Stromal cell of bone marrow (primary cell): ENCODE measurements around the gene IL18R1.

Experiments used
- DNase-seq: peaks from one replicate; pipeline ENCODE4 v3.0.0-alpha.2; 2012; ENCODE audit warnings: low read depth

The IL18R1 gene

DNA sequence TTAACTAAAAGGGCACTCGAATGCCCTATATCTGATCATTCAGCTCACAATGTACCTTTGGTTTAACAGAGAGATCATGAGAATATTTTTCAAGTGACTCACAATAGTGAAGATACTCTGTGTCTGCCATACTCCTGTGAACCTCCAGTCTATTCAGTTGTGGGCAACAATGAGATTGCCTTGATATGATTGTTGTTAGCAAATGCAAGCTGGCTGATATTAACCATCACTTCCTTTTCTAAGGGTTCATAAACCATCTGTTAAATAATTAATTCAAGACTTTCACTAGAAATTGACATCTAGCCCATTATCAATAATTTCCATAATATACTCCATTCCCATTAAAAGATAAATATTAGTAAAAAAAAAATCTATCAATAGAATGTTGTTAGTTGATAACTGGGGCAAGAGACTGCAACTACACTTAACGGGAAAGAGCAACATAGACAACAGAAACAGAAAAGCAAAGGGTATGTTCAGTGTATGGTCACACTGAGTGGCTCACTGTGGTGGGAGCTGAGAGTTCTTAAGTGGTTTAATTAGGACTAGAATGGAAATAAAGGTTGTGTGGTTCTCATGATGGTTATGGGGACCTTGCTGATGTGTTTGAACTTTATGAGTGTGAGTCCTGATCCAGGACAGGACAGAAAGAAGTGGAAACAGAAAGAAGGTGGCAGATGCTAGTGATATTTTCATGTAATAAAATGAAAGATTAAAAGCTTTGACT lies 79.2 kb downstream of the IL18R1 start:
- DNase-seq: no peak

DNA sequence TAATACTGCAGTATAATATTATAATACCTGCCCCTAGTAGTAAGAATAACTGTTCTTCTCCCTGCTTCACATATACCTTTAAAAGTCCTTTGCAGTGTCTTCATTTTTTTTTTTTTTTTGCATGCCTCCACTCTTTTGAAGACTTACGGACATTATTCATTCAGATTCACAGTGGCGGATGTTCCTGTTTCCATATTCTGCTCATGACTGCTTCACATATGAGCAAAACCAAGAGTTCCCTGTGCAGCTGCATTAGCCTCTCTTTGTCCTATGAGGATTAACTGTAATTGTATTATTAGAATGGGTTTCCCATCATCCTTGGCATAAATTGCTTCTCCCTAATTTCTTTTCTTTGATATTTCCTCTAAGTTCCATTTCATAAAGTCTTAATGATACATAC lies 80.1 kb downstream of the IL18R1 start:
- DNase-seq: no peak

DNA sequence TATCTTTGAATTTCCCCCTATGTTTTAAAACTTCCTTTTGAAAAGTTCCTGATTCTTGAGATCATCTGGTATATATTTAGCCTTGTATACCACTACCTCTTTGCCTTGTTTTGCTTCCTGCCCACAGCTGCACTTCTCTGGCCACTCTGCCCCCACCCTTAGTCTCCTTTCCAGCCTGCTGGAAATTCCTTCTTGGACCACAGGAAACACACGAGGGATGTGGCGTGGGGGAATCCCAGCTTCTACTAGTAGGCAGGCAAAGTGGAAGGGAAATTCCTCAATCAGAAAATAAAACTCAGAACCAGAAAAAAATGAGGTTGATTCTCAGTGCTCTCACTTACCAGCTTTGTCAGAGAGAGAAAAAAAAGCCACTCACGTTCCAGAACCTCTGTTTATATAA lies 80.7 kb downstream of the IL18R1 start:
- no peak for DNase-seq

DNA sequence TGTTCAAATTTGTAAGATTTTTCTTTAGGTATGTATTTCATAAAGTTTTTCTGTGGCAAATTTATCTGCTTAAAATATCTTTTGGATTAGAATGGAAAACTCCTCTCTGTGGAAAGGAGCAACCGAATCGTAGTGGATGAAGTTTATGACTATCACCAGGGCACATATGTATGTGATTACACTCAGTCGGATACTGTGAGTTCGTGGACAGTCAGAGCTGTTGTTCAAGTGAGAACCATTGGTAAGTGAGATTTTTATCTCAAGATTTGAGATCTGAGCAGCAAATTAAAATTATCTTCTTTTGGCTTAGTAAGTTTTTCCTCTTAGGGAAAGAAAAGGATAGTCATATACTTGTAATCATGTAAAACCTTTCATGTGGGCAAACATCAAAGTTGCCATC lies 81.5 kb downstream of the IL18R1 start:
- no peak for DNase-seq

DNA sequence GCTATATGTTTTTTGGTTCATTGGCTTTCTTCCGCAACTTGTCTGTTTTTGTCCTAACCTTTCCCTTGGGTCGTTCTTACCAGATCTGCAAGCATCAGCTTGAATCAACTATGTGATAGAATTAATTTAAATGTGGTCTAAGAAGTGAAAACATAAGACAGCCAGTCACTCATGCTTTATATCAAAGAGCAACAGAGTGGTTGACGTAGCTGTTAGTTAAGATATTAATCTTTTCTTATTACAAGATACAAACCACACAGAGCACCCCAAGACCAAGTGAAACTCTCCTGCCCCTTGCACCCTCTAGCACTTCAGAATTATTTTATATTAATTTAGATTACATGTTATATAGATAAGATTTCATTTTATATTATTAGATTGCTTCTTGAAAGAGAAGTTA lies 82.5 kb downstream of the IL18R1 start:
- DNase-seq: no peak

DNA sequence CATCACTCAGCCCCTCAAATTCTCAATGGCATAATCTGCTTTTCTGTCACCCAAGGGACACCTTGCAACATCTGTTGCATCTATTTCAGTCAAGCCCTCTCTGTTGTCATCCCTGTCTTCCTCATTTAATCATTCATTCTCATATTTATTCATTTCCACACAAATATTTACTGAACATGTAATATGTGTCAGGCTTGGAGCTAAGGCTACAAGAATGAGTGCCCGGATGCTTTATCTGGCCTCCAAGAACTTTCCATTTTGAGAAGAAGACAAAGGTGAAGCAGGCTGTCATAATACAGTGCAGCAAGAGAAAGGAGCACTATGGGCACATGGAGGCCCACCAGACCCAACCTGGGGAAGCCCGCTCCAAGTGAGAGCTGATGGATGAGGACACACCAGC lies 83.0 kb downstream of the IL18R1 start:
- DNase-seq: no peak

DNA sequence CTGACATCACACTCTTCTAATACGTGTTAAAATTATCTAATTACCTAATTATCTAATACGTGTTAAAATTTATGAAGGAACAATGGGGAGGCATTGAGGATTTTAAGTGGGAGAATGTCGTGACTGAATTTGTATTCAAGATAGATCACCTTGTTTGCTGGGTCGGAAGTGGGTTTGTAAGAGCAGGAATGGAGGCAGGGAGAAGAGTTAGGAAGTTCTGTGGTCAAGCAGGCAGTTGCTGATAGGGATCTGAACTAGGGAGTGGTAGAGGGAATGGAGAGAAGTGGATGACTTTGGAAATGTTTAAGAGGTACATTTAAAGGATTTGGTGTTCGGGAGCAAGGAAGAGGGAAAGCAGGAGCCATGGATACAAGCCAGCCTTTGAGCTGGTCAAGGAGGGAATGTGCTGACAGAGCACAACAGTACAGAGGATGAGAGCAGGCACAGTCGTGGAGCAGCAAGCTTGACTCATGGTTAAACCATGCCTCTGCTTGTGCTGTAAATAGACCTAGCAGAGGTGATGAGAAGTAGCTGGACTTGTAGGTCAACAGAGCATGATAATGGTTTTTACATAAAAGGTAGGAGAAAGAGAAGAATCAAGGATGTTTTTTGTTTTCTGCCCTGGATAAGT lies 83.6 kb downstream of the IL18R1 start:
- peak; percentile 29 for DNase-seq

DNA sequence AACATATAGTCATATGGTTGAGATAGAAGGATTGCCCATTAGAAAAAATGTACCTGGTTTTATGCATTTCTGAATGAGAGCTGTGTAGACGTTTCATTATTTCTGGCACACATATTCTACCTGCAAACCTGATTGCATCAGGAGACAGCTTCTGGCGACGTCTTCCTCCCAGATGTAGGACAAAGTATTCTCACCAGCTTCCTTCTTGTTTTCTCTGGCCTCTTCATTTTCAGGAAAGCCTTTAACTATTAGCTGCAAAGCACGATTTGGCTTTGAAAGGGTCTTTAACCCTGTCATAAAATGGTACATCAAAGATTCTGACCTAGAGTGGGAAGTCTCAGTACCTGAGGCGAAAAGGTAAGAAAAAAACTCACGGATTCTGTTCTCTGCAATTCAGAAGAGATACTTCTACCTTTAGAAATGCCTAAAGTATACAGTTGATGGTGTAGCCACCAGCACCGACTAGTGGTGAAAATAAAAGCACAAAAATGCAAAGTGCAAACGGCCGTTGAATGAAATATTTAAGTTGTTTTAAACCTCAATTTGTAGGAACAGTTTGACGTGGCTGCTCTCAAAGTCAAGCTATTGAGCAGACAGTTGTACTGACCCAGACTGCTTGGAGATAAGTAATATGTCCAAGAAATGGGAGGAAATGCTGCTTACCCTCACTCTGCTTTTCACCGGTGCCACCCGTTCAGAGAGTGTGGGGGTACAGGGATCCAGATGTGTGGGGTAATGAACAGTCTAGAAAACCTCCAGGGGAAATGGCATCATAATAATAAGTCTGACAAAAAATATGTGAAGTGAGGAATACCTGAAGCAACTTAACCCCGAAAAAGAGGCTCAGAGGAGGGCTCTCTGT lies 87.6 kb downstream of the IL18R1 start:
- no peak for DNase-seq

DNA sequence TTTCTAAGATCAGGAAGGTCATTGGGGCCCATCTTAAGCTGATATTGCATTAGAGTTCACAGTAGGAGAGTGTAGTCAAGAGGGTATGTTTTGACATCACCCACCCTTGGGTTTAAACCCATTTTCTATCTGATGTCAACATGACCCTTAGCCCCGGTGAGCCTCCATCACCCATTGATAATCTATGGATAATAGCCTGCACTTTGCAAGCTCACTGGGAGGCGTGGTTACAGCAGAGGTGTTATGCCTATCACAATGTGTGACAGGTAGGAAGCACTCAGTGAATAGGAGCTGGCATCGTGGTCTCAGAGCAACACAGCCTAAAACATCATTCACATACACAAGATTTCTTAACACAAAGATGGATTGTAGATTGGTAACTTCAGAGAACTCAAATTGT lies 88.6 kb downstream of the IL18R1 start:
- no peak for DNase-seq

DNA sequence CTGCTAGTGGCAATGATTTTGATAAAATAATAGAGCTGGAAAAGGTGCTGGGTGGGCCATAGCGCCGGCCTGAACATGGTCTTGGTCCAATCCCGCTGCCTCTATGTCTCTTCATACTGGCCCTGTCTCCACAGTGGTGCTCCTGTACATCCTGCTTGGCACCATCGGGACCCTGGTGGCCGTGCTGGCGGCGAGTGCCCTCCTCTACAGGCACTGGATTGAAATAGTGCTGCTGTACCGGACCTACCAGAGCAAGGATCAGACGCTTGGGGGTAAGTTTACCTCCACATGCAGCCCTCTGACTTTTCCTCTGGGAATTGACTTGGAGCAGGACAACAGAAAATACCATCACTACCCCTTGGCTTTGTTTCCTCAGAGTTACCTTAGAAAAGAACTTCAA lies 91.3 kb downstream of the IL18R1 start:
- no peak for DNase-seq
